CD4-positive, alpha-beta T cell treated with Interleukin-21 for 1 hour (primary cell): ENCODE data around the gene C12orf75.
"Not testable (repeated sequence)": the region's sequence is repeated elsewhere in the genome, so short reads cannot be mapped to it uniquely, and the experiment has no call there.

Experiments
- DNase-seq: peaks from one replicate; pipeline ENCODE4 v3.0.0-alpha.2; 2020

The C12orf75 gene

DNA sequence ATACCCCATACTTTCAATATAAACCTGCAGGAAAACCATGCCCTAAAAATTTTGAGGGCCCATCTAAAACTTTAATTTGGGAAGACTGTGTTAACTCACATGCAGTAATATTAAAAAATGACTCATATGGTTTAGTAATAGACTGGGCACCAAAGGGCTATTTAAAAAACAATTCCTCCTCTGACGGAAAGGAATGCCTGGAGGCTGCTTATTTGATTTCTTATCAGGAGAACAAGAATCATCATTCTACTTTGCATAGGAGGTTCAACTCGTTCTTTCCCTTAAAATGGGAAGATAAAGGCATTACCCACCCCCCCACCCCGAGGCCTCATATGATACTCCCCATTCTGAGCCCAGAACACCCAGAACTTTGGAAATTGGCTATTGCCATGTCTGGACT is 18.6 kb upstream of the C12orf75 start:
- DNase-seq: not testable (repeated sequence)

DNA sequence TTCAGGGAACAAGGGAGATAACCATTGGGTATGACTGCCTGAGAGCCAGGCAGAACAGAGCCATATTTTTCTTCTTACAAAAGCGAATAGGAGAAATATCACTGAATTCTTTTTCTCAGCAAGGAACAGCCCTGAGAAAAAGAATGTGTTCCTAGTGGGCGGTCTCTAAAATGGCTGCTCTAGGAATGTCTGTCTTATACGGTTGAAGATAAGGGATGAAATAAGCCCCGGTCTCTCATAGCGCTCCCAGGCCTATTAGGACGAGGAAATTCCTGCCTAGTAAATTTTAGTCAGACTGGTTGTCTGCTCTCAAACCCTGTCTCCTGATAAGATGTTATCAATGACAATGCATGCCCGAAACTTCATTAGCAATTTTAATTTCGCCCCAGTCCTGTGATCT is 16.7 kb upstream of the C12orf75 start:
- not testable (repeated sequence) for DNase-seq

DNA sequence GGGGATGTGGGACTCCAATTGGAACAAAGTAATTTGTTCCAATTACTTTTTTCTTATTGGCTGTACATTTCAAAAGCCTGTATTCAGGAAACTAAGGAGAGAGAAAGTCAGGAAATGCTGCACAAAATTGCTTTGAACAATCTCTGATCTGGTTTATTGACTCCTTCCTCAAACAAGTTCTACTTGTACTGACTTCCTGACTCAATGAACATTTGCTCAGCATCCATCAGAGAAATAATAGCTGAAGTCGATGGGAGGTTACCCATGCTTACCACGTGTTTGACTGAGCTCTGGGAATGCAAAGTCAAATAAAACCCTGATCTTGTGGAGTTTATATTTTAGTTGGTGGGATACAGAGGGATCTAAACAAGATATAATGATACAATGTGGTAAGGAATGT is 15.4 kb upstream of the C12orf75 start:
- no peak for DNase-seq

DNA sequence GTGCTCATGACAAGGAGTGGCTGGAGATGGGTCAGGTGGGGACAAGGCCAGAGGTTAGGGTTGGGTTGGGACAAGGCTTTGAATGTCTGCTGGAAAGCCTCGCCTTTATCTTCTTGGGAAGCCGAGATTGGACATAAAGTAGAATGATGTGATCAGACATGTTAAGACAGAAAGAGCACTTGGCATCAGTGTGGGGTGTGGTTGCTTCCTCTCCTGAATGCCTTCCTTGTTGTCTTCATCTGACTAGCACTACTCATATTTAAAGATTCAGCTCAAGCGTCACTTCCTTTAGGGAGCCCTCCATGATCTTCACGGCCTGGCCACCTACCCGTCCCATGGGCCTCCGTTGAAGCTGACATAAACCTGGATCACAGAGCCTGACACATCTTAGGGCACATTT is 14.8 kb upstream of the C12orf75 start:
- DNase-seq: no peak

DNA sequence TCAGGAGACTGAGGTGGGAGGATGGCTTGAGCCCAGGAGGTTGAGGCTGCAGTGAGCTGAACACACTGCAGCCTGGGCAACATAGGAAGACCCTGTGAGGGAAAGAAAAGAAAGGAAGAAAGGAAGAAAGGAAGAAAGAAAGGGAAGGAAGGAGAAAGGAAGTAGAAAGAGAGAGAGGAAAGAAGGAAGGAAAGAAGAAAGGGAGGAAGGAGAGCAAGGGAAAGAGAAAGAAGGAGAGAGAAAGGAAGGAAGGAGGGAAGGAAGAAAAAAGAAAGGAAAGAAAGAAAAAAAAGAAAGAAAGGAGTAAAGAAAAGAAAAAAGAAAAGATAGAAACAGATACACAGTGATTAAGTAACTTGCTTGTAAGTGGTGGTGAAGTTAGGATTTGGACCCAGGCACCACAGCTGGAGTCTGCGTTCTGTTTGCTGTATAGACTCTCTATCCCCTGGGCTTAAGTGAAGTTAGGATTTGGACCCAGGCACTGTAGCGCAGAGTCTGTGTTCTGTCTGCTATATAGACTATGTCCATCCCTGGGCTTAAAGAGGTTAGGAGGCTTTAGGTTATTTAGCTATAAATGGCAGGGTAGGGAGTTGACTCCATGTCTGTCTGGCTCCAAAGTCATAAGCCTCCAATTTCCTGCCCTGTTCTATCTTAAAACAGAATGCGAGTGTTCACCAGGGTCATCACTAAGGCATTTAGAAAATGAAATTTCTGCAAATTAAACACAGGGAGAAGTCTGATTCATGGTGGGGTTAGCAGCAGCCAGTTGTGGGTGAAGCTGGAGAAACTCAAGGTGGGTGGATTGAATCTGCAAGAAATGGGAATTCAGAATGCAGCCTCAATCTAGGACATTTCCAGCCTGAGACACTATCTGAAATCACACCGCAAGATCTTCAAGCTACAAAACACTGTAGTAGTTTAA is 13.3 kb upstream of the C12orf75 start:
- DNase-seq: no peak

DNA sequence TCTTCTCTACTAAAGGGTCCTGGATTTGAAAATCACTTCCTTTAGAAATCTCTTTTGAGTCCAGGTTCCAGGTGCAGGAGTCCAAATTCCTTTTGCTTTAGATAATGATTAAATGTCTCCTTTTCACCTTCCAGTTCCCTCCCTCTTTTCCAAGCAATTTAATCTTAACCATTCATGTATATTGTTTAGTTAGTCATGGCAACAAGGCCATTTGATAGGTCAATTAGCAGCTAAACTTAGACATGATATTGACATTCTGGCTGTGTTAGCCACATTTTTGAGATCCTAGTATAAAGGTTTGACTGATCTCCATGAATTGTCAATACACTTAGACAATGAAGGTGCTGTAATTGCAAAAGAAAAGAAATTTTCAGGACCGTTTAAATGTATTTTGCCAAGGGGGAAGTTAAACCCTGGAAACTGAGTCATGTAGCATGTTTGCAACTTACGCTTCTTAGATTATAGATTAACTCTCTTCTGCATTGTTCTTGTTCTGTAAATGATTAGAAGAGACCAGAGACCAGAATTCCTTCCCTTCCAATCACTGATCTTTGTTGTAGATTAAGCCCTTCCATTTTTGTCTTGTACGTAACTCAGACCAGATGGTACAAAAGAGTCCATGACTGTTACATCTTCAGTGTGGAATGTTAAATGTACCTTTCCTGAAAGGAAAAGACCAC is 12.4 kb upstream of the C12orf75 start:
- no peak for DNase-seq

DNA sequence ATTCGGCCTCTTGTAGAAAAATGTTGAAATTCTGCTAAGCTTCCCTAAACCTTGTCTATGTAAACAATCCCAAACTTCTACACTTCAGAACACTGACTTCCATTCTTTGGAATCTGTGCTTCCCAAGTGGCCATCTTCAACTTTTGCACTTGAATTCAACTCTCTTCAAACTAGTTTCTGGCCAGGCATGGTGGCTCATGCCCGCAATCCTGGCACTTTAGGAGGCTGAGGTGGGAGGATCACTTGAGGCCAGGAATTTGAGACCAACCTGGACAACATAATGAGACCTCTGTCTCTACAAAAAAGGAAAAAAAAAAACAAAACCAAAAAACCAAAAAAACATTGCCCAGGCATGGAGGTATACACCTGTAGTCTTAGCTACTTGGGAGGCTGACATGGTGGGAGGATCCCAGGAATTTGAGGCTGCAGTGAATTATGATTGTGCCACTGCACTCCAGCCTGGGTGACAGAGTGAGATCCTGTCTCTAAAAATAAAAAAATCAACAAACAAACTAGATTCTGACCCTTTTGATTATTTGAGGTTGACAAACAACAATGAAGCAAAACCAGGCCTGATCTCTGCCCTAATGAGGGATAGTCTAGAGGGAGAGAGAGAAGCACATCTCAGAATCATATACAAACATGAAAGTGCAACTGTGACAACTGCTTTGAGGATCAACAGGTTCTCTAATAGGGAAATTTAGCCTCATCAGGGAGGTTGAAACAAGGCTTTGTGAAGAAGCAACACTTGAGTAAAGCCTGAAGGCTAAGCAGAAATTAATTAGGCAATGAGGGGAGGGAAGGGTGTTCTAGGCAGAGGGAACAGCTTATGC is 11.6 kb upstream of the C12orf75 start:
- no peak for DNase-seq

DNA sequence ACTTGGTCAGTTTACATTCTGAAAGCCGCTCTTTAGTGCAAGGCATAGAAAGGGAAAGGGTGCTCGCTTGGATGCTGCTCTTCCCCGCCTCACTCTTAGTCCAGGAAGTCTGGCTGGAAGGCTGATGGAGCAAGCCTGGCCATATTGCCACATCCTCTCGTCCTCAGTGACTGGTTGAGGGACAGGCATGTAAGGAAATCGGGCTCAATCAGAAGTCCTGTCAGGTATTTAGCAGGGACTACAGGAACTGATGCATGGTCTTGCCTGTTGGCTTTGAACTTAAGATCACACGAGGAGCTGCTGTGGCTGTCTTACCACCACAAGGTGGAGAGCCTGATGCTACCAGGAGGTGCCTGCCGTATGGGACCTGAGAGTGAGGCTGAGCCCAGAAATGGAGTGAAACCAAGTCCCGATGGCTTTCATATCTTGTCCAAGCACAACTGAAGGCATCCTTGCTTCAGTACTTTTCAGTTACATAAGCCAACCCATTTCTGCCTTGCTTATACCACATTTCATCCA is 10.7 kb upstream of the C12orf75 start:
- DNase-seq: peak; percentile 33

DNA sequence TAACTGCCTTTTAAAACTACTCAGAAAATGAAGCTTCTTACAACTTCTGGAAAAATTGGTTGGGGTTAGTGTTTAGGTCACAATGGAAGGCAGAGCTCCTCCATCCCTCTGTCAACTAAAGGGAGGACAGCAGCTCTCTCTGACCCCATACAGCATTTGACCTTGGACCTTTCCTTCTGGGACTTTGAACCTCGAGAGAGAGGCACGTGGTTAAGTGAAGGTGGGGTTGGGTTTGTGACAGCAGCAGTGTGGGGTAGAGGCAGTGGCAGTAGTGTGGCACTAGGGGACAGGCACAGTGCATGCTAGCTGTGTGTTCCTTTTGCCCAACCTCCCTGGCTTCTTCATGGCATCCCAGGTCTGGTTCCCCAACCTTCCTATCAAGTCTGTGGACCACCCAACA is 9.4 kb upstream of the C12orf75 start:
- DNase-seq: peak; percentile 12

DNA sequence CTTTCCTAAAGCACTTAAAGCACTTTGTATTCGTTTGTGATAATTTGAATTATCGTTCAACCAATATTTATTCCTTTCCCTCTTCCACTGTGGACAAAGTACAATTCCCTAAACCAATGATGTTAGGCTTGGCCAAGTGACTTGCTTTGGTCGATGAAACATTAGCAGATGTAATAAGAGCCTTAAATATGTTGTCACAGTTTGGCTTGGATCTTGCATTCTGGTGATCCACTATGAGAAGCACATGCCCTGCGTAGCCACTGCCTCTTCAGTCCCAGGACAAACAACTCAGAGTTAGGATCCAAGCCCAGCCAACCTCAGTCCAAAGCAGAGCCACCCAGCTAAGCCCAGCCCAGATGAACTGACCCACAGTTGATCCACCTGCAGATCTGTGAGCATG is 8.4 kb upstream of the C12orf75 start:
- DNase-seq: no peak

DNA sequence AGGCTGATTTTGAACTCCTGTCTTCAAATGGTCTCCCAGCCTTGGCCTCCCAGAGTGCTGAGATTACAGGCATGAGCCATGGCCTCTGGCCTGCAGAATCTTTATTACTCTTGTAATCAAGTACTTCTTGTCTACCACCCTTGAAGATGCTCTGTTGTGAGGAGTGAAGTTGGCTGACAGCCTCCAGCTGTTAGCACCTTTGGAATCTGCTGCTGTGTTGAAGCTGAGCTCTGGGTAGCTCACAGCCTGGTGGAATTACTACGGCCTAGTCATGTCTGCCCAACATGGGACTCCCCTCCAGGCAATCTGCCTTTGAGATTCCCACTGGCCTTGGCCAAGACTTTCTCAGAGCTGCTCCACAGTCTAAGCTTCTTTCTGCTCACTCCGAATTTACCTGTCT is 5.8 kb upstream of the C12orf75 start:
- DNase-seq: no peak

DNA sequence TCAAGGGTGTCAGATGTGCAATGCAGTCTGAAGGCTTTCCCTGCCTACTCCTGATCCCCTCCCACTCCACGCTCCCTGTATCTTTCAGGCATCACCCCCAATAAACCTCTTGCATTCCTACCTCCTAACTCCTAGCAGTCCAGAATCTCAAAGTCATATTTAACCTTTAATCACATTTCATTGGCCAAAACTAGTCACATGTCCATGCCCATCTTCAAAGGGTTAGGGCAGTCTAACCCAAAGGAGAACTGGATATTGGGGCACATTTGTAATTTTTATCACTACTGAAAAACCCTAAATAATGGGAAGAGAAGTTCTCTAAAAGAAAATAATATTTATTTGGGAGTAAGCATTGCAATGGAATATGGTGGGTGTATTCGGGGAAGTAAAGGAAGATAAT is 5.4 kb upstream of the C12orf75 start:
- DNase-seq: no peak

DNA sequence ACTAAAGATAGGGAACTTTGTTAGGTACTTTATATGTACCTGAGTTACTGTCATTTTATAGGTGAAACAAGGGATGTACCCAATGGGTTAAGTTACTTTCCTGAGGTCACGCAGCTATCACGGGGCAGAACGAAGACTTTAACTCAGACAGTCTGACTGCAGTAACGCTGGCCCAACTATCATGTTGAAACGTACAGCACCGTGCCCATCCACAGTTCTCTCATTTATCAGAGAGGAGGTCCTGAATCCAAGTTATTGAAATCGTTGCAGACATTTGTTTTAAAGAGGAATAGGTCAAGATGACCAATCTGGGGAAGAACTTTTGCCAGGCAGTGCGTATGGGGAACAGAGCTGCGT is 587 bp upstream of the C12orf75 start:
- no peak for DNase-seq

DNA sequence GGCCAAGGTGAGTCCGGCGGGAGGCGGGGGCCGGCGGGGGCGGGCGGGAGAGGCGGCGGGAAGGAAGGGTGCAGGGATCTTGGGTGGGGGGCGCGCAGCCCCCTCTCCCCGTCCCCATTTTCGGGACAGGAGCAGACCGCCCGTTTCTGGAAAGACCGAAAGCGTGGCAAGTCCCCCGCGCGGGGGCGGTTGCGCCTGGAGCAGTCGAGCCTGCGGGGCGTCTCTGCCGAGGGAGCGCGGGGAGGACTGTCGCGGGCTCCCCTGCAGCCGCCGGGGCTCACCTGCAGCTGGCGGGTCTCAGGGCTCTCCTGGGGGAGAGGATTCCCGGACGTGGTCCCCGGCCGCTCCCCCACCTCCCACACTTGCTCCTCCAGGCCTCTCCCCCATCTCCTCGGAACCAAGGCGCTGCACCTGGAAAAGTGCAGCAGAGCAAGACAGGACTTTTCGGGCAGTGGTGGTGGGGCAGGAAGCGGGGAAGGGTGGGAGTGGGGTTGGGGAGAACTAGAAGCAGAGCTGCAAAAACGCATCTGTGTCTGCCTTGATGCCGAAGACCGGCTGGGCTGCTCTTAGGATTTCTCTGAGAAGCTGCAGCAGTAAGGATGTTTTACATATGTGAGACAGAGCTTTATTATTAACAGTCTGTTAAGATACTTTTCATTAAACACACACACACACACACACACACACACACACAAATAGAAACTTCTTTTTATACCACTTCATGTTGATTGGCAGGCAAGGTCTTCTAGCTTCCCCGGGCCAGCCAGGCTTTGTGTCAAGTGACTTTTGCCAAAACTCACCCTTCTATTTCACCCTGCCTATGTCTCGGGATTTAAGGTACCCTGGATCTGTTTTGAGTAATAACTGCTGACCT is 677 bp downstream of the C12orf75 start:
- DNase-seq: peak; percentile 10

DNA sequence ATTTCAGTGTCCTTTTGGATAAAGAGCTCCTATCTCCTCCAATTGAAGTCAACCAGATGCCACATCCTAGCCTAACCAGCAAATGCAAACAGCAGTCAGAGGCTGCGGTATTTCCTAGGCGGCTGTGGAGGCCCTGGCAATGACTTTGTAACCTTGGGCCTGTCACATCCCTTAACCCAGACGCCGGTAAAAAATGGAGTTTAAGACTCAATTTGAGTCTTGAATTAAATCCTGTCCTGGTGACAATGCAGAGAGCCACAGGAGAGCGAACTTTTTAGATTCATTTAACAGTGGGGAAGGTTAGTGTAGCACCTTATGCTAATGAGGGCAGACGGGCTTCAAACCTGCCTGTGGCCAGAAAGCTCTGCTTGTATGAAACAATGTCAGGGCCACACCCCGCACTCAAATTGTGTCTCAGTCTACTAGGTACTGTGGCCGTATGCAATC is 1.3 kb downstream of the C12orf75 start:
- peak; percentile 44 for DNase-seq

DNA sequence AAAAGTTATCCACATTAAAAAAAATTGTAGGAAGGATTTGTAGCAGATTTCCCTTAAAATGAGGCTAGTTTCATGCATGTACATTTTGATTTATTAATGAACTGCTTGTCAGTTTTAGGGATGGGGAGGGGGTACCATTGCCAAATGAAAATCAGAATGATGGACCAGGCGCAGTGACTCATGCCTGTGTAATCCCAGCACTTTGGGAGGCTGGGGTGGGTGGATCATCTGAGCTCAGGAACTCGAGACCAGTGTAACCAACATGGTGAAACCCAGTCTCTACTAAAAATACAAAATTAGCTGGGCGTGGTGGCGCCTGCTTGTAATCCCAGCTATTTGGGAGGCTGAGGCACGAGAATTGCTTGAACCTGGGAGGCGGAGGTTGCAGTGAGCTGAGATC is 1.8 kb downstream of the C12orf75 start:
- not testable (repeated sequence) for DNase-seq

DNA sequence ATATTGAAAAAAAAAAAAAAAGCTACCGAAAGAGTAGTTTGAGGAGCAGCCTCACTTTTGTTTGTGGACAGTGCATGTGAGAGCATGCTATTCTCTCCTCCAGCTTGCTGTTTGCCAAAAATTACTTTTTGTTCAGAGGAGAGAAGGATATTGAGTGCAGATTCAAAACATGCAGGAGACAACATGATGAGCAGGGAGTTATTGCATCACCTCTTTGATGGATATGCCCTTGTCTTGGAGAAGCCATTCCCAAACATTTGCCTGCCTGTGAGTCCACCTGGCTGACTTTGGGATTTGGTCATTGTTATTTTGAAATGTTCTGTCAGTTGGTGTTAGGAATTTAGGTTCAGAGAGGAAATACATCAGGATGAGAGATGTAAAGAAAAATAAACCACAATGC is 2.4 kb downstream of the C12orf75 start:
- no peak for DNase-seq

DNA sequence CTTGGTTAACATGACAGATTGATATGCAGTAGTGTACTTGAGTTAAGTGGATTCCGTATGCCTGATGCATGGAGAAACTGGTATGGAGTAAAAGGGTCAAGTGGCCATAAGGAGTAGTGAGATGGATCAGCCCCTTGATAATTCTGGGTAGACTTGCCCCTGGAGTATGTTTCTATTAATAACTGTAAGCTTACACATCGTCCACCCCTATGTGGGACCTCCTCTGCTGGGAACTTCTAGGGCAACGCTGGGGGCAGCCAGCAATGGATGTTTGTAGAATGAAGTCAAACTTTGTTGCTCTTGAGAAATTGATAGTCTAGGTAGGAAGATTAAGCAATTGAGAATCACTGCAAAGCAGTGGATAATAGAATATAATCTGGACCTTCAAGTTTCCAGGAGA is 3.5 kb downstream of the C12orf75 start:
- DNase-seq: no peak

DNA sequence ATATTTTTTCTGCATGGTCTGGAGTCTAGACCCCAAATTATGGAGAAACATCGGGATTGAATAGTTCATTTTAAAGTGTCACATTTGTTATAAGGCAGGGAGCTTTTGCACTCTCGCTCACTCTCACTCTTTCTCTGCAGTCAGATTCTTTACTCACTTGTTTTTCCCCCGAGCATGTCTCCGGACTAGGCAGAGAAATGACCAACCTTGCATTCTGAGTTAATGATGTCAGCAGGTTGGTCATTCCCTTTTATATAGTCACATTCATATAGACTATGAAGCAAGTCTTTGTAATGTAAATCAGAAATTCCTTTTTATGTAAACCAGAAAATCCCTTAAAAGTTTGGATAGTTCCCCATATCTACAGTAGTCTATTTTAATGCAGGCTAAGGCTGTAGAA is 4.1 kb downstream of the C12orf75 start:
- no peak for DNase-seq

DNA sequence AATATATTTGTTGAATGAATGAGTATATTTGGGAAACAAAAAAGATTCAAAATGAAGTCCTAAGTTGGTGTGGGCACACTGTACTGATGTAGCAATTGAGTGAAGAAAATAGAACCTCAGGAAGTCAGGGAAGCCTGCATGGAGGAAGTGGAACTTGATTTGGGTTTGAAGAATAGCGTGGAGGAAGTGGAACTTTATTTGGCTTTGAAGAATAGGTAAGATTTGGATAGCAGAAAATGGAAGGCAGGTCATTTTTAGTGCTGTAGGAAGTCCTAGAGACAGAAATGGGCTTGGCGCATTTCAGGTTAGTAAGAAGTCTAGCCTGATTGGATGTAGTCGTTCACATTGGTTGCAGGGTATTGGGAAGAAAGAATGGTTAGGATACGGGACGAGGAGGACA is 5.4 kb downstream of the C12orf75 start:
- DNase-seq: no peak

DNA sequence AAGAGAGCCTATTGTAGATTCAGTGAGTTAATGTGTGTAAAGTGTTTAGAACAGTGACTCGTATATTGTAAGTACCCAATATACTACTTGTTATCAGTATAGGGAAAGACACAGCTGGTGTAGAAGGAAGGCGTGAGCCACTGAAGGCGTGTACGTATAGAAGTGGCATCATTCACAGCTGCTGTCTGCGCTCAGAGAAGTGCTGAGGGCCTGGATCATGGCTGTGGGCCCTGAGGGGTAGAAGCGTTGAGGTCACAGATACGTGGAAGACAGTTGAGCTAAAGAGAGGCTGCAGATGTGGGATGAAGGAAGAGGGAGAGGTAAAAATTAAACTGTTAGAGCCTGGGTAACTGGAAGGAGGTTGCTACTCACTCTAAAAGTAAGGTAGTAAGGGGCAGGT is 5.9 kb downstream of the C12orf75 start:
- DNase-seq: no peak

DNA sequence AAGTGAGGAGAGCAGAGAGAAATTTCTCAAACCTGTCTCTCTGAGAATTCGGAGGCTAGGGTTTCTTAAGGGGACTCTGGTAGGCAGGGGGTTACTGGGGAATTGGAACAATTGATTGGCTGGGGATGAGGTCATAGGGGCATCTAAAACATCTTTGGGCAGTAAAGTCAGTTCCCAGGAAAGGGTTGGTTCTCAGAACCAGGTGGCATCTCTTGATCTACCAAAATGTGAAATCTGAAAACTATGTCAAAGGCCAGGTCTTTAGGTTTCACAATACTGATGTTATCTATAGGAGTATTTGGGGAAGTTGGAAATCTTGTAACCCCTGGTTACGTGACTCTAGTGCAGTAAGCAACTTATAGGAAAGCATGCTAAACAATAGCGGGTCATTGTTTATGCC is 6.9 kb downstream of the C12orf75 start:
- DNase-seq: no peak
